ENCODE measurements around the gene C1orf232. TPM values are rescaled to one million over a fixed set of nuclear protein-coding genes. Genes with fewer than 3 reads are reported as not detected.

C1orf232 gene
- polyA plus RNA-seq, 3 donors = not detected

GRCh38 chr1:26182383-26182696 lies 13.6 kb upstream of the C1orf232 start:
- H3K27ac ChIP-seq (ENCODE audit: low read depth, low read length) = no peak overlapping the region
- WGBS, 3 donors = 84 to 92% (median 85%) methylated on average over 6 to 7 of the region's 7 CpGs

GRCh38 chr1:26181586-26182382 lies 13.0 kb upstream of the C1orf232 start:
- 68 to 74% (median 73%) methylated on average over 9 of the region's 9 CpGs for WGBS, 3 donors
- H3K27ac ChIP-seq (ENCODE audit: low read depth, low read length) = no peak overlapping the region

- 82 to 87% (median 84%) methylated on average over 4 of the region's 4 CpGs for WGBS, 3 donors
- H3K27ac ChIP-seq (ENCODE audit: low read depth, low read length) = no peak overlapping the region
Measured at GRCh38 chr1:26180010-26180506, 11.3 kb upstream of the C1orf232 start.

- WGBS, 3 donors = 8 to 52% (median 50%) methylated on average over 21 of the region's 21 CpGs
- H3K27ac ChIP-seq (ENCODE audit: low read depth, low read length) = no peak within 1 kb of the TSS
Measured at GRCh38 chr1:26177182-26177684, 8.5 kb upstream of the C1orf232 start, which contains the start of gene CNKSR1. TSS of gene CNKSR1 (plus strand) at chr1:26177491. CDS start at chr1:26177548, 57 bp downstream.

GRCh38 chr1:26175346-26175745 lies 6.6 kb upstream of the C1orf232 start:
- no peak overlapping the region for H3K27ac ChIP-seq (ENCODE audit: low read depth, low read length)

GRCh38 chr1:26171084-26172072 lies 2.6 kb upstream of the C1orf232 start, which contains the start of gene ZNF593OS:
TSS of gene ZNF593OS (minus strand) at chr1:26171832. CDS start at chr1:26171661, 171 bp downstream.
- WGBS, 3 donors = 92 to 95% (median 93%) methylated on average over 34 of the region's 34 CpGs
- no peak within 1 kb of the TSS for H3K27ac ChIP-seq (ENCODE audit: low read depth, low read length)

More at GRCh38 chr1:26175346-26175745, 6.6 kb upstream of the C1orf232 start:
- 90 to 94% (median 92%) methylated on average over 7 to 8 of the region's 8 CpGs for WGBS, 3 donors

GRCh38 chr1:26170472-26170821 lies 1.7 kb upstream of the C1orf232 start:
- WGBS, 3 donors = 51 to 69% (median 67%) methylated on average over 9 of the region's 9 CpGs
- no peak overlapping the region for H3K27ac ChIP-seq (ENCODE audit: low read depth, low read length)

- 1% methylated on average over 62 to 76 of the region's 76 CpGs for WGBS, 3 donors
- H3K27ac ChIP-seq (ENCODE audit: low read depth, low read length) = no peak within 1 kb of the TSS
Measured at GRCh38 chr1:26169669-26170471, 1.1 kb upstream of the C1orf232 start, which contains the start of gene ZNF593. TSS of gene ZNF593 (plus strand) at chr1:26169908. CDS start at chr1:26169984, 76 bp downstream.

GRCh38 chr1:26169198-26169554 lies 413 bp upstream of the C1orf232 start:
- no peak overlapping the region for H3K27ac ChIP-seq (ENCODE audit: low read depth, low read length)
- WGBS, 3 donors = 45 to 60% (median 57%) methylated on average over 4 of the region's 4 CpGs

GRCh38 chr1:26166719-26167281 lies 2.0 kb downstream of the C1orf232 start:
- WGBS, 3 donors = 76 to 86% (median 80%) methylated on average over 4 of the region's 4 CpGs
- no peak overlapping the region for H3K27ac ChIP-seq (ENCODE audit: low read depth, low read length)

GRCh38 chr1:26164861-26165842 lies 3.6 kb downstream of the C1orf232 start:
- no peak overlapping the region for H3K27ac ChIP-seq (ENCODE audit: low read depth, low read length)
- 67 to 72% (median 70%) methylated on average over 19 of the region's 19 CpGs for WGBS, 3 donors

- no peak overlapping the region for H3K27ac ChIP-seq (ENCODE audit: low read depth, low read length)
- 10 to 13% (median 11%) methylated on average over 56 to 72 of the region's 72 CpGs for WGBS, 3 donors
Measured at GRCh38 chr1:26164036-26164860, 4.5 kb downstream of the C1orf232 start.

- H3K27ac ChIP-seq (ENCODE audit: low read depth, low read length) = no peak overlapping the region
- 45 to 66% (median 64%) methylated on average over 9 of the region's 9 CpGs for WGBS, 3 donors
Measured at GRCh38 chr1:26163684-26164035, 5.1 kb downstream of the C1orf232 start.

- 28 to 30% (median 30%) methylated on average over 21 of the region's 21 CpGs for whole genome bisulfite sequencing, 3 donors
- H3K27ac ChIP-seq (ENCODE audit: low read depth, low read length) = no peak overlapping the region
Measured at GRCh38 chr1:26162220-26162709, 6.5 kb downstream of the C1orf232 start.

GRCh38 chr1:26161415-26162219 lies 7.1 kb downstream of the C1orf232 start:
- no peak overlapping the region for H3K27ac ChIP-seq (ENCODE audit: low read depth, low read length)
- 1 to 3% (median 3%) methylated on average over 68 to 98 of the region's 98 CpGs for WGBS, 3 donors

Measured in adipose tissue (tissue), 3 donors.